ENCODE results near the gene TRIM37. TPM values are rescaled to one million over a fixed set of nuclear protein-coding genes. Genes with fewer than 3 reads are reported as not detected.

Gene TRIM37
- total and polyA plus RNA-seq, 2 donors from 2014 or later = 9.7 to 19.1 TPM

DNA sequence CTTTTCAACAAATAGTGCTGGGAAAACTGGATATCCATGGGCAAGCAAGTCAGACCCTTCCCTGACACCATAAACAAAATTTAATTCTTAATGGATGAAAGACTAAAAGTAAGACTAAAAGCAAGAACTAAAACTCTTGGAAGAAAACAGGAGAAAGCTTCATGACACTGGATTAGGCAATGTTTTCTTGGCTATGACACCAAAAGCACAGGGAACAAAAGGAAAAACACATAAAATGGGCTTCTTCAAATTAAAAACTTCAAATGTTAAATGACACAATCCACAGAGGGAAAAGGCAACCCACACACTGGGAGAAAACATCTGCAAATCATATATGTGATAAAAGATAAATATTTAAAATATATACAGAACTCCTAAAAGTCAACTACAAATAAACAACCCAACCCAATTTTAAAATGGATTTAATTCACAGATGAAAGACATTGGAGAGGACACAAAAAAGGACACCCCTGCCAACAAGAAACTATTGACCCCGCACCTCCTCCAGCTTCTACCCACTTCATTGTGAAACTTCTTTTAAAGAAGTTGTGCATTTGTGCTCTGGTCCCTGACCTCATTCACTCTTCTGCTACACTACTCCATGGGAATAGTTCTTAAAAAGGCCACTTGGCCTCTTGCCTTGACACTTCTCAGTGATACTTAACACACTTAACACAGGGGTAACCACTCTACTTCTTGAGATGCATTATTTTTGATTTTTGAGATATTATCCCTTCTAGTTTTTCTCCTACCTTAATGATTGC lies 80.3 kb downstream of the TRIM37 start:
- Histone ChIP-seq H3K27ac (ENCODE audit: low read depth in 2 of 2, low read length in 2 of 2) (no peak overlapping the region), H3K9ac (ENCODE audit: low read length in 3 of 3) (no peak overlapping the region), H3K27me3 (ENCODE audit: control insufficient read depth, insufficient read depth, low read length) (no peaks in the 10 kb centered on the region), H3K36me3 (ENCODE audit: control insufficient read depth in 2 of 3, insufficient read depth in 3 of 3, low read length in 3 of 3) (peaks cover 0 to 6% (median 3%) of the 10 kb centered on the region in 3 donors), H3K4me3 (ENCODE audit: low read length in 3 of 3) (no peak overlapping the region), H3K9me3 (ENCODE audit: control insufficient read depth in 2 of 3, insufficient read depth in 1 of 3, low read length in 3 of 3) (no peaks in the 10 kb centered on the region), H3K4me1 (ENCODE audit: control insufficient read depth in 2 of 3, insufficient read depth in 2 of 3, low read depth in 1 of 3, low read length in 3 of 3) (no peaks in the 10 kb centered on the region)
- TF ChIP-seq, protein P1, sequence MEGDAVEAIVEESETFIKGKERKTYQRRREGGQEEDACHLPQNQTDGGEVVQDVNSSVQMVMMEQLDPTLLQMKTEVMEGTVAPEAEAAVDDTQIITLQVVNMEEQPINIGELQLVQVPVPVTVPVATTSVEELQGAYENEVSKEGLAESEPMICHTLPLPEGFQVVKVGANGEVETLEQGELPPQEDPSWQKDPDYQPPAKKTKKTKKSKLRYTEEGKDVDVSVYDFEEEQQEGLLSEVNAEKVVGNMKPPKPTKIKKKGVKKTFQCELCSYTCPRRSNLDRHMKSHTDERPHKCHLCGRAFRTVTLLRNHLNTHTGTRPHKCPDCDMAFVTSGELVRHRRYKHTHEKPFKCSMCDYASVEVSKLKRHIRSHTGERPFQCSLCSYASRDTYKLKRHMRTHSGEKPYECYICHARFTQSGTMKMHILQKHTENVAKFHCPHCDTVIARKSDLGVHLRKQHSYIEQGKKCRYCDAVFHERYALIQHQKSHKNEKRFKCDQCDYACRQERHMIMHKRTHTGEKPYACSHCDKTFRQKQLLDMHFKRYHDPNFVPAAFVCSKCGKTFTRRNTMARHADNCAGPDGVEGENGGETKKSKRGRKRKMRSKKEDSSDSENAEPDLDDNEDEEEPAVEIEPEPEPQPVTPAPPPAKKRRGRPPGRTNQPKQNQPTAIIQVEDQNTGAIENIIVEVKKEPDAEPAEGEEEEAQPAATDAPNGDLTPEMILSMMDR (IDR thresholded peaks at IDR 0.05; ENCODE audit: borderline replicate concordance, extremely low read depth, insufficient read depth) = no peak
- FAIRE-seq (no peak), DNase-seq (no peak)
- intact Hi-C loops (cut with DNase I) = no loop called here

DNA sequence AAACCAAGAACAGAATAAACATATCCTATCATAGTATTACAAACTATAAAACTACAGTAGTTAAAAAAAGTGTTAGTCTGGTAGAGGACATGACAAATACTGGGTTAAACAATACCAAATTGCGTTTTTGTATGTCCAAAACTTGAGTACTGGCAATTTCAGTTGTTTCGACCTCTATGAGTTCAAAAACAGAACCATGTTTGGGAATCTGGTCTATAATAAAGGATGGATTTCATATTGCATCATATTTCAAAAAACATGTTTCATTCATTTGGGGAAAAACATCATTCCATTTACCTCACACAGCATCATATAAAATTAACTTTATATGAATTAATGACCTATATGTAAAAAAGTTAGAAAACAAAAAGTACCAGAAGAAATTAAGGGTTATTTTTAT lies 81.8 kb downstream of the TRIM37 start:
- Histone ChIP-seq H3K9ac (ENCODE audit: low read length in 3 of 3) (no peak overlapping the region), H3K36me3 (ENCODE audit: control insufficient read depth in 2 of 3, insufficient read depth in 3 of 3, low read length in 3 of 3) (peaks cover 0 to 6% (median 3%) of the 10 kb centered on the region in 3 donors), H3K27ac (ENCODE audit: low read depth in 2 of 2, low read length in 2 of 2) (no peak overlapping the region), H3K4me3 (ENCODE audit: low read length in 3 of 3) (no peak overlapping the region), H3K27me3 (ENCODE audit: control insufficient read depth, insufficient read depth, low read length) (no peaks in the 10 kb centered on the region), H3K4me1 (ENCODE audit: control insufficient read depth in 2 of 3, insufficient read depth in 2 of 3, low read depth in 1 of 3, low read length in 3 of 3) (no peaks in the 10 kb centered on the region), H3K9me3 (ENCODE audit: control insufficient read depth in 2 of 3, insufficient read depth in 1 of 3, low read length in 3 of 3) (no peaks in the 10 kb centered on the region)
- FAIRE-seq = no peak
- TF ChIP-seq, protein P1 (IDR thresholded peaks at IDR 0.05; ENCODE audit: borderline replicate concordance, extremely low read depth, insufficient read depth) = no peak
- DNase-seq = no peak
- intact Hi-C loops (cut with DNase I) = no loop called here

DNA sequence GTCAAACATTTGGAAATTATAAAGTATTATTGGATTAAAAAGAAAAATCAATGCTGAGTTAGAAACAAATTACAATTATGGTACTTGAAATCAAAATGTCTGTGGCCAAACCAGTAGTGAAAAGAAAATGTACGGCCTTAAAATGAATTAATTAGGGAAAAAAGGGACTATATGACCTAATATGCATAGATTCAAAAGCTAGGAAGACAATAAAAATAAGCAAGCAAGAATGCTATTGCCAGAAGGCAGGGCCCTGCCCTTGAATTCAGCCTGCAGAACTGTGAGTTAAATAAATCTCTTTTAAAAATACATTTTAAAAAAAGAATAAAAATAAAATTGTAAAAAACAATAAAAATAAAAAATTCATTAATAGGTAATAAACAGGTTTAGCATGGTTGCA lies 88.7 kb downstream of the TRIM37 start:
- H3K4me3 ChIP-seq (ENCODE audit: low read length in 3 of 3) = no peak overlapping the region

More for the DNA sequence above, 88.7 kb downstream of the TRIM37 start:
- H3K27me3 ChIP-seq (ENCODE audit: control insufficient read depth, insufficient read depth, low read length) = no peaks in the 10 kb centered on the region
- FAIRE-seq (no peak), DNase-seq (no peak)
- H3K4me1 ChIP-seq (ENCODE audit: control insufficient read depth in 2 of 3, insufficient read depth in 2 of 3, low read depth in 1 of 3, low read length in 3 of 3) = no peaks in the 10 kb centered on the region
- no peaks in the 10 kb centered on the region for H3K9me3 ChIP-seq (ENCODE audit: control insufficient read depth in 2 of 3, insufficient read depth in 1 of 3, low read length in 3 of 3)
- intact Hi-C loops (cut with DNase I) = no loop called here
- no peak overlapping the region for H3K27ac ChIP-seq (ENCODE audit: low read depth in 2 of 2, low read length in 2 of 2)
- H3K9ac ChIP-seq (ENCODE audit: low read length in 3 of 3) = no peak overlapping the region
- TF ChIP-seq, protein P1 (IDR thresholded peaks at IDR 0.05; ENCODE audit: borderline replicate concordance, extremely low read depth, insufficient read depth) = no peak
- H3K36me3 ChIP-seq (ENCODE audit: control insufficient read depth in 2 of 3, insufficient read depth in 3 of 3, low read length in 3 of 3) = no peaks in the 10 kb centered on the region
